Measurements from ENCODE around the gene ACTL6B. TPM values are rescaled to one million over a fixed set of nuclear protein-coding genes. Genes with fewer than 3 reads are reported as not detected.

ACTL6B gene
- total and polyA plus RNA-seq, 2 of the 8 experiments (the other 6 are each of a cell fraction or from before 2014, with no cell fraction given), result 2.1 to 4.5 TPM

- peaks cover 2% of the 10 kb centered on the region in 2 experiments for H4K20me1 ChIP-seq (replicated peaks in 1 of 2; ENCODE audit: control insufficient read depth in 1 of 2, insufficient read depth in 2 of 2, low read length in 2 of 2)
- peaks cover 0 to 16% of the 10 kb centered on the region in 2 experiments; a peak in 3 of 4 replicates for H3K79me2 ChIP-seq (ENCODE audit: control insufficient read depth in 1 of 2, insufficient read depth in 2 of 2, low read length in 2 of 2)
- H2BK5ac ChIP-seq (ENCODE audit: low read depth, low read length), result peak overlapping the region; percentile 54
- H2BK12ac ChIP-seq (ENCODE audit: low read depth, low read length), result 0 out of 2 replicates have a peak overlapping the region, but pooled peaks have one; percentile 23
- peak overlapping the region; percentile 17 for H3K56ac ChIP-seq (replicated peaks; ENCODE audit: insufficient read length, low read depth, low read length)
- no peak overlapping the region for H2BK120ac ChIP-seq (replicated peaks; ENCODE audit: low read depth, low read length)
- H3K9me3 ChIP-seq (ENCODE audit: insufficient read depth in 2 of 2, low read depth in 1 of 2, low read length in 1 of 2), result no peaks in the 10 kb centered on the region
- ChIA-PET POLR2A (ENCODE audit: partially characterized antibody) (interaction anchor here (0.6 to 4.0 kb wide), 32 partner anchors 9 to 276 kb away, joined by 3 to 58 read pairs (median 4); partner anchors contain the start of genes EPHB4, EPO, FBXO24 and GIGYF1), CTCF (ENCODE audit: partially characterized antibody) (interaction anchor here (0.6 to 16.9 kb wide), 46 partner anchors 16 to 1490 kb away, joined by 3 to 254 read pairs (median 4); partner anchors contain the start of genes EPO, GIGYF1, SLC12A9 and UFSP1)
- peak overlapping the region; percentile 67 for H4K91ac ChIP-seq (replicated peaks; ENCODE audit: insufficient read length, low read length)
- no peak overlapping the region for H2AFZ ChIP-seq (ENCODE audit: low read length)
- peak overlapping the region; percentile 83 to 94 (median 90) for H3K4me3 ChIP-seq (ENCODE audit: extremely low read depth in 1 of 4, insufficient read depth in 2 of 4, low read depth in 3 of 4, low read length in 4 of 4)
- H3K4ac ChIP-seq (replicated peaks; ENCODE audit: insufficient read length, low read depth, low read length), result no peak overlapping the region
- DNase-seq (ENCODE audit: low read depth in 1 of 2, low spot score in 2 of 2) (peak; percentile 46 to 98), FAIRE-seq (no peak)
- no peak overlapping the region for H2BK20ac ChIP-seq (ENCODE audit: low read length)
- peak overlapping the region; percentile 58 to 90 (median 84) for H3K9ac ChIP-seq (replicated peaks in 1 of 4; ENCODE audit: extremely low read depth in 1 of 4, low read depth in 3 of 4, low read length in 3 of 4)
- H3K27ac ChIP-seq (ENCODE audit: low read depth, low read length), result peak overlapping the region; percentile 86
- no peak overlapping the region for H2BK15ac ChIP-seq (ENCODE audit: low read length)
- peaks cover 7% of the 10 kb centered on the region; the same call in 1 of the 2 replicates for H3K23me2 ChIP-seq (ENCODE audit: low read depth, low read length)
- H3K27me3 ChIP-seq (replicated peaks in 1 of 4; ENCODE audit: control insufficient read depth in 3 of 4, extremely low read depth in 1 of 4, insufficient read depth in 3 of 4, low read length in 3 of 4), result no peaks in the 10 kb centered on the region
- H4K5ac ChIP-seq (ENCODE audit: insufficient read length, low read depth, low read length), result peak overlapping the region; percentile 78
- H2AK5ac ChIP-seq (ENCODE audit: low read depth, low read length), result no peak overlapping the region
- peaks cover 0 to 11% (median 2%) of the 10 kb centered on the region in 4 experiments; a peak in 3 of 7 replicates for H3K4me1 ChIP-seq (replicated peaks in 1 of 4; ENCODE audit: control insufficient read depth in 3 of 4, insufficient read depth in 4 of 4, low read length in 3 of 4)
- H3K36me3 ChIP-seq (ENCODE audit: control insufficient read depth in 2 of 4, insufficient read depth in 4 of 4, low read length in 3 of 4), result peaks cover 0 to 6% (median 4%) of the 10 kb centered on the region in 4 experiments; a peak in 5 of 8 replicates
- H3K4me2 ChIP-seq (ENCODE audit: insufficient read depth in 1 of 2, low read depth in 2 of 2, low read length in 2 of 2), result peak overlapping the region; percentile 41 to 99
- no peak overlapping the region for H3K14ac ChIP-seq (ENCODE audit: insufficient read length)
- peaks cover 3% of the 10 kb centered on the region for H3K79me1 ChIP-seq (ENCODE audit: low read depth, low read length)
- H4K8ac ChIP-seq (ENCODE audit: extremely low read depth, insufficient read depth, low read length), result peak overlapping the region; percentile 95
- peak overlapping the region; percentile 85 for H3K18ac ChIP-seq (ENCODE audit: extremely low read depth, low read length)
- WGBS, 2 experiments (ENCODE audit: extremely low coverage in 1 of 2, insufficient coverage in 1 of 2, insufficient read length in 1 of 2, insufficient replicate concordance in 2 of 2, low coverage in 1 of 2, low lambda C conversion rate in 2 of 2, missing lambda C conversion rate in 1 of 2), result 1% methylated on average over 20 of the region's 25 CpGs; no CpG with 5 or more reads in 1 of the 2 experiments
- no peak overlapping the region for H3K23ac ChIP-seq (ENCODE audit: insufficient read length)
- peak; percentile 68 to 81 for TF ChIP-seq RAD21 (IDR thresholded peaks at IDR 0.05 in 1 of 2, conservative IDR thresholded peaks at IDR 0.05 in 1 of 2; ENCODE audit: low read depth in 2 of 2, low read length in 2 of 2)
- peak; percentile 44; the same call in 1 of the 2 replicates for TF ChIP-seq TBP (IDR thresholded peaks at IDR 0.05; ENCODE audit: low read depth, low read length)
- peak; percentile 42 for TF ChIP-seq TAF7 (optimal IDR thresholded peaks at IDR 0.05; ENCODE audit: borderline replicate concordance, low read depth, low read length)
- TF ChIP-seq SAP30 (IDR thresholded peaks at IDR 0.05; ENCODE audit: insufficient read depth, insufficient replicate concordance, low read length), result peak; percentile 93
- peak in 1 of 2 experiments; percentile 61; a peak in 2 of 4 replicates for TF ChIP-seq HDAC2 (IDR thresholded peaks at IDR 0.05; ENCODE audit: borderline replicate concordance in 1 of 2, low read depth in 2 of 2, low read length in 2 of 2)
- TF ChIP-seq JUN (IDR thresholded peaks at IDR 0.05; ENCODE audit: low read depth, low read length), result no peak
- TF ChIP-seq EGR1 (IDR thresholded peaks at IDR 0.05; ENCODE audit: borderline replicate concordance, low read depth, low read length), result peak; percentile 63; the same call in 1 of the 2 replicates
- peak in 1 of 2 experiments; percentile 36; a peak in 1 of 4 replicates for TF ChIP-seq SIN3A (conservative IDR thresholded peaks at IDR 0.05 in 1 of 2, IDR thresholded peaks at IDR 0.05 in 1 of 2; ENCODE audit: low read depth in 1 of 2, low read length in 2 of 2)
- no peak; the same call in 1 of the 2 replicates for TF ChIP-seq SP4 (IDR thresholded peaks at IDR 0.05; ENCODE audit: low read length)
- TF ChIP-seq, protein P1, sequence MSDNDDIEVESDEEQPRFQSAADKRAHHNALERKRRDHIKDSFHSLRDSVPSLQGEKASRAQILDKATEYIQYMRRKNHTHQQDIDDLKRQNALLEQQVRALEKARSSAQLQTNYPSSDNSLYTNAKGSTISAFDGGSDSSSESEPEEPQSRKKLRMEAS (IDR thresholded peaks at IDR 0.05), result peak; percentile 68
Observed at GRCh38 chr7:100705320-100705752, 49.1 kb upstream of the ACTL6B start.

Data from H1 (cell line).